Neutrophil (primary cell): ENCODE data around the gene SH3TC2.

Experiments
- H3K27ac ChIP-seq: fragments of 200-600 bp; sonication (generic); 2 replicates; pipeline ENCODE4 v1.5.1; 2016; ENCODE audit warnings: mild to moderate bottlenecking, moderate library complexity
- H3K27me3 ChIP-seq: fragments of 200-600 bp; sonication (generic); 2 replicates; pipeline ENCODE4 v1.6.0; 2016; ENCODE audit warnings: mild to moderate bottlenecking
- H3K36me3 ChIP-seq: fragments of 200-600 bp; sonication (generic); 2 replicates; pipeline ENCODE4 v1.5.1; 2017
- H3K4me1 ChIP-seq, 2 experiments: fragments of 200-600 bp in 1 of 2; sonication (generic) in 1 of 2; 1 replicate in 1 of 2; 2 replicates in 1 of 2; pipeline versions ENCODE4 v1.5.1 to v1.6.1; 2013 to 2016; ENCODE audit warnings: low read depth in 1 of 2, low read length in 1 of 2, mild to moderate bottlenecking in 1 of 2, moderate library complexity in 1 of 2; ENCODE audit not compliant: control insufficient read depth in 1 of 2, insufficient read depth in 1 of 2
- H3K4me3 ChIP-seq, 2 experiments: fragments of 200-600 bp in 1 of 2; sonication (generic) in 1 of 2; 1 replicate in 1 of 2; 2 replicates in 1 of 2; pipeline ENCODE4 v1.5.1; 2013 to 2016; ENCODE audit warnings: low read depth in 1 of 2, low read length in 1 of 2, mild to moderate bottlenecking in 1 of 2, moderate library complexity in 1 of 2
- H3K9me3 ChIP-seq: fragments of 200-600 bp; sonication (generic); 2 replicates; pipeline ENCODE4 v1.5.1; 2016
- CTCF ChIP-seq: fragments of 200-600 bp; sonication (generic); IDR thresholded peaks from 2 replicates; pipeline ENCODE4 v1.5.1; 2016; ENCODE audit warnings: antibody characterized with exemption

The SH3TC2 gene

GRCh38 chr5:149049371-149049781, 13.5 kb downstream of the SH3TC2 start:
- H3K9me3 ChIP-seq, result no peaks in the 10 kb centered on the region
- H3K4me1 ChIP-seq, result peaks cover 16 to 17% of the 10 kb centered on the region in 2 experiments
- no peak overlapping the region for H3K4me3 ChIP-seq
- H3K27ac ChIP-seq, result no peak overlapping the region
- no peaks in the 10 kb centered on the region for H3K36me3 ChIP-seq
- no peaks in the 10 kb centered on the region for H3K27me3 ChIP-seq
- no peak for TF ChIP-seq CTCF

- TF ChIP-seq CTCF, result no peak
- H3K27me3 ChIP-seq, result no peaks in the 10 kb centered on the region
- H3K27ac ChIP-seq, result no peak overlapping the region
- H3K4me1 ChIP-seq, result peaks cover 21 to 23% of the 10 kb centered on the region in 2 experiments
- no peak overlapping the region for H3K4me3 ChIP-seq
- H3K36me3 ChIP-seq, result no peaks in the 10 kb centered on the region
- H3K9me3 ChIP-seq, result no peaks in the 10 kb centered on the region
Measured at GRCh38 chr5:149048811-149049210, 14.1 kb downstream of the SH3TC2 start.

GRCh38 chr5:149047462-149047861, 15.4 kb downstream of the SH3TC2 start:
- H3K36me3 ChIP-seq, result no peaks in the 10 kb centered on the region
- H3K27me3 ChIP-seq, result no peaks in the 10 kb centered on the region
- no peak overlapping the region for H3K27ac ChIP-seq
- H3K4me1 ChIP-seq, result peaks cover 35 to 36% of the 10 kb centered on the region in 2 experiments
- H3K9me3 ChIP-seq, result no peaks in the 10 kb centered on the region
- no peak overlapping the region for H3K4me3 ChIP-seq
- TF ChIP-seq CTCF, result no peak

- peaks cover 39 to 42% of the 10 kb centered on the region in 2 experiments for H3K4me1 ChIP-seq
- no peaks in the 10 kb centered on the region for H3K27me3 ChIP-seq
- H3K9me3 ChIP-seq, result no peaks in the 10 kb centered on the region
- H3K36me3 ChIP-seq, result no peaks in the 10 kb centered on the region
- no peak for TF ChIP-seq CTCF
- no peak overlapping the region for H3K4me3 ChIP-seq
- no peak overlapping the region for H3K27ac ChIP-seq
Measured at GRCh38 chr5:149046196-149046829, 16.5 kb downstream of the SH3TC2 start.

- TF ChIP-seq CTCF, result no peak
Measured at GRCh38 chr5:149045089-149045460, 17.8 kb downstream of the SH3TC2 start.

More at GRCh38 chr5:149045089-149045460, 17.8 kb downstream of the SH3TC2 start:
- no peaks in the 10 kb centered on the region for H3K9me3 ChIP-seq
- peak overlapping the region; percentile 58 for H3K27ac ChIP-seq
- H3K27me3 ChIP-seq, result no peaks in the 10 kb centered on the region
- peaks cover 44 to 47% of the 10 kb centered on the region in 2 experiments for H3K4me1 ChIP-seq
- H3K36me3 ChIP-seq, result no peaks in the 10 kb centered on the region
- no peak overlapping the region for H3K4me3 ChIP-seq
